A673 (cell line): ENCODE data around the gene NID1.

Experiments used
- EZH2 ChIP-seq: fragments of 200-600 bp; sonication (generic); IDR thresholded peaks from 2 replicates; pipeline ENCODE4 v1.6.1; 2017; ENCODE audit warnings: borderline replicate concordance, low read depth, mild to moderate bottlenecking, mixed read lengths, antibody characterized with exemption, low read length; ENCODE audit not compliant: poor library complexity, severe bottlenecking
- TF ChIP-seq, protein P1 (sequence below): fragments of 300-800, 200-600 bp; sonication (generic); conservative IDR thresholded peaks from 2 replicates; pipeline ENCODE4 v1.5.1; 2017; ENCODE audit warnings: low read depth, mild to moderate bottlenecking, antibody characterized with exemption, low read length, moderate library complexity, mixed read lengths

DNA sequence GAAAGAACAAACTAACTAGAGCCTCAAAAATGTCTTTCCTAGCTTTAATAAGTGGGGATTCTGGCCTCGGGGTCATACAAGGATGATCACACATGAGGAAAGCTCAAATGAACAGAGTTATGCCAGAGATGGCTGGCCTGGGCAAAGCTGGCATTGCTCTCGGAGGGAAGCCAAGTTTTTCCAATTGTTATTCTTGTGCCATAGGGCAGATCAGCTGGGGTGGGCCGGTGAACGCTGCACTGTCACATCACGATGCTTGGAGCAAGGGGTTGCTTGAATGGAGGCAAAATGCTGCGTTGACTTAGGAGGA lies 122.3 kb downstream of the NID1 start:
- TF ChIP-seq, protein P1, sequence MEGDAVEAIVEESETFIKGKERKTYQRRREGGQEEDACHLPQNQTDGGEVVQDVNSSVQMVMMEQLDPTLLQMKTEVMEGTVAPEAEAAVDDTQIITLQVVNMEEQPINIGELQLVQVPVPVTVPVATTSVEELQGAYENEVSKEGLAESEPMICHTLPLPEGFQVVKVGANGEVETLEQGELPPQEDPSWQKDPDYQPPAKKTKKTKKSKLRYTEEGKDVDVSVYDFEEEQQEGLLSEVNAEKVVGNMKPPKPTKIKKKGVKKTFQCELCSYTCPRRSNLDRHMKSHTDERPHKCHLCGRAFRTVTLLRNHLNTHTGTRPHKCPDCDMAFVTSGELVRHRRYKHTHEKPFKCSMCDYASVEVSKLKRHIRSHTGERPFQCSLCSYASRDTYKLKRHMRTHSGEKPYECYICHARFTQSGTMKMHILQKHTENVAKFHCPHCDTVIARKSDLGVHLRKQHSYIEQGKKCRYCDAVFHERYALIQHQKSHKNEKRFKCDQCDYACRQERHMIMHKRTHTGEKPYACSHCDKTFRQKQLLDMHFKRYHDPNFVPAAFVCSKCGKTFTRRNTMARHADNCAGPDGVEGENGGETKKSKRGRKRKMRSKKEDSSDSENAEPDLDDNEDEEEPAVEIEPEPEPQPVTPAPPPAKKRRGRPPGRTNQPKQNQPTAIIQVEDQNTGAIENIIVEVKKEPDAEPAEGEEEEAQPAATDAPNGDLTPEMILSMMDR: no peak
- TF ChIP-seq EZH2: no peak
